GM19025 (cell line): ENCODE data around the gene PAFAH1B2.
A peak's percentile ranks its signal among the peaks of the same experiment; 100 is the strongest.

Source experiments
- ATAC-seq: cut with Tn5 transposase; IDR thresholded peaks from one replicate; pipeline ENCODE4 v1.9.1; 2021; ENCODE audit warnings: mild to moderate bottlenecking, low read depth, moderate library complexity; ENCODE audit not compliant: unreplicated experiment

Gene PAFAH1B2

DNA sequence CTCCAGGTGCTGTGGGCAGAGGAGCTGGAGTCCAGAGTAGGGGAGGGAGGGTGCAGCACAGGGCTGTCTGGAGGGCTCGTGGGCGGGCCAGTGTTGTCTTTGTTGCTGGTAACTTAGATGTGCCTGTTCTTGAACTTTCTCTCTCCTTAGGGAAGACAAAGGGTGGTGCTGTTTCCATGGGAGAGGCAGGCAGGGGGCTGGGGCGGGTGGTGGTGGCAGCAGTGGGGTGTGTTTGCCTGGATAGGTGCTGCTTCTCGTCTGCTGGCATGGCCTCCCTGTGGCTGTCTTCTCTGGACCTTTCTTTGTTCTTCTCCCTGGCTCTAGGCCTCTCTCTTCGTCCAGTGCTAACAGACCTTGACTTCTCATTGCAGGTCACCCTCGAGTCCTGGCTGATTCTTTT lies 42.9 kb downstream of the PAFAH1B2 start:
- no peak for ATAC-seq

DNA sequence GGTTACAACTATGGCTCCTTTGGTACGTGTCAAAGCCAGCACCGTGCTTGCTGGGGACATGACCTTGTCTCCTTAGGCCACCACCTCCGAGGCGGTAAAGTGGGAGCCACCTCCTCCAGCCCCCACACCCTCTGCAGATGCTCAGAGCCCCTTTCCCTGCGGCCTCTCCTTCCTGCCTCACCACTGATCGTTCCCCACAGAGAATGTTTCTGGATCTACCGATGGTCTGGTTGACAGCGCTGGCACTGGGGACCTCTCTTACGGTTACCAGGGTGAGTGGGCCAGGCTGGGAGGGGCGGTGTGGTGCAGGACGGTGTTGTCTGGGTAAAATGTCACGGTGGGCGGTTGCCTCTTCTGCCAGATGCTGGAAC lies 43.3 kb downstream of the PAFAH1B2 start:
- ATAC-seq = no peak

GRCh38 chr11:117187799-117188481 lies 43.9 kb downstream of the PAFAH1B2 start:
- ATAC-seq = no peak

DNA sequence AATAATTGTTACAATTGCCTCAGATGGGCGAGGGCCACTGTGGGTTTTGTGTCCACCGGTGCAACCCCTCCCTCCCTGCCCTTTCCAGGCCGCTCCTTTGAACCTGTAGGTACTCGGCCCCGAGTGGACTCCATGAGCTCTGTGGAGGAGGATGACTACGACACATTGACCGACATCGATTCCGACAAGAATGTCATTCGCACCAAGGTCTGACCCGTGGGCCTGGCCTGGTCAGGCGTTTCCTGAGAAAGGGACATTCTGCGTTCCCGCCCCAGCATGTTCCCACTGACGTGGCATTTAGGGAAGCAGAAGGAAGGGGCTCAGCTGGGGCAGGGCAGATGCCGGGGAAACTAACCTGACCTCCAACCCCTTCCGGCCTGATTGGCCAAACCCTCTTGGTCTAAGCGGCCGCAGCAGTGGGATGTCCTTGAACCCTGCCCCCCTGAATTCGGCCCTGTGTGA lies 44.6 kb downstream of the PAFAH1B2 start:
- no peak for ATAC-seq

DNA sequence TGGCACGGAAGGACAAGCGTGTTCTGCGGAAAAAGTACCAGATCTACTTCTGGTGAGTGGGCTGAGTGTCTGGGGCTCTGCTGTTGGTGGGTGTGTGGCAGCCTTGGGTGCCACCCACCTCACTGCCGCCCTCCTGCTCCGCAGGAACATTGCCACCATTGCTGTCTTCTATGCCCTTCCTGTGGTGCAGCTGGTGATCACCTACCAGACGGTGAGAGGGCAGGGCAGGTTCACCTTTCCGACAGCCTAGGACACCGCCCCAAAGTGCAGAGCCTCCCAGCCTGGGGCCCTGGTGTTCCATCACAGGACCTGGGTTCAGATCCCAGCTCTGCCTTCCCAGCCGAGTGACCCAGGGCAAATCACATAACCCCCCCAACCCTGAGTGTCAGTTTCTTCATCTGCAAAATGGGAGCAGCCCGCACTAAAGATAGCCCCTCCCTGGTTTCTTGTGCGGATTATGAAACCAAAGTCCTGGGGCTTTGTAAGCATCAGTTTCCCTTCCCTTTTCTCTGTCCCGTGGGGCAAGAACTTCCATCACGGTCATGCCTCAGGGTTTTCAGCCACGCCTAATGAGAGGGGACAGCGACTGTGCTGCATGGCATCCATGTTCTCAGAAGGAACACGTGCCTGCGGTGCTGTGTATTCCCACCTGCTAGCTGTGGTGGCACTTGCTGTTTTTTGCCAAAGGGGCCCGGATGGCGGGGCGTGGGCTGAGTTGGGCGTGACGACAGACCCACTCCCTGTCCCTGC lies 45.3 kb downstream of the PAFAH1B2 start:
- peak; percentile 72 for ATAC-seq

GRCh38 chr11:117189941-117190544 lies 46.0 kb downstream of the PAFAH1B2 start:
- ATAC-seq = no peak

DNA sequence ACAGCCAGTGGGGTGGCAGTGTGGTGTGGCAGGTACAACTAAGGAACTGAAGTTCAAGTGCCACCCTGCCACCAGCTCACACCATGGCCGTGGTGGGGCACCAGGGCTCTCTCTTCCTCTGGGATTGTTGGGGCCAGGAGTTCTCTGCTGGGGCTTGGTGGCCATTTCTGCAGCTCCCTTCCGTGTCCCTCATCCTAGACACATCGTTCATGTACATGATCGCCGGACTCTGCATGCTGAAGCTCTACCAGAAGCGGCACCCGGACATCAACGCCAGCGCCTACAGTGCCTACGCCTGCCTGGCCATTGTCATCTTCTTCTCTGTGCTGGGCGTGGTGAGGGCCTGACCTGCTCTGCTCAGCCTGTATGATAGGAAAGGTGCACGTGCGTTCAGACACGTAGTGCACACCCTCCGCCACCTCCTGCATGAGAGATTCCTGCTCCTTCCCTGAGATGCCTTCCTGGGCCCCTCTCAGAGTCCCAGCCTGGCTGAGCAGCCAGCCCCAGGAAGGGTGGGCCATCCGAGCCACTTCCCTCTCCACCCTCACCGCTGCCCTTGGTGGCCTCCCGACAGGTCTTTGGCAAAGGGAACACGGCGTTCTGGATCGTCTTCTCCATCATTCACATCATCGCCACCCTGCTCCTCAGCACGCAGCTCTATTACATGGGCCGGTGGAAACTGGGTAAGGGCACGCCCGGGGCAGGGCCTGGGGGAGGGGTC lies 47.8 kb downstream of the PAFAH1B2 start:
- ATAC-seq = no peak

DNA sequence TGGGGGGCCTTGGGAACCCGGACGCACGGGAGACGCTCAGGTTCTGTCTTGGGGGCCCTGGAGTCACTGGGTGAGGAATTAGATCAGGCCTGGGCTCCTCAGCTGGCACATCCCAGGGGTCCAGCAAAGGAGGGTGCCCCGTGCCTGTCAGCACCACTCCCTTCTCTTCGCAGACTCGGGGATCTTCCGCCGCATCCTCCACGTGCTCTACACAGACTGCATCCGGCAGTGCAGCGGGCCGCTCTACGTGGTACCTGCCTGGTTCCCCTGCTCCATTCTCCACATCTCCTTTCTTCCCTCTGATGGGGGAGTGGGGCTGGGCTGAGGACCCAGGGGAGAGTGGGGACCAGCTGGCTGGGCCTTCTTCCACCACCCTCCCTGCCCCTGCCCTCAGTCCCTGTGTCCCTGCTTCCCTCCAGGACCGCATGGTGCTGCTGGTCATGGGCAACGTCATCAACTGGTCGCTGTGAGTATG lies 48.4 kb downstream of the PAFAH1B2 start:
- ATAC-seq = no peak

- no peak for ATAC-seq
These were observed 49.3 kb downstream of the PAFAH1B2 start for GRCh38 chr11:117193130-117194020.

- ATAC-seq = no peak
These were observed 50.2 kb downstream of the PAFAH1B2 start for GRCh38 chr11:117194267-117194666.

GRCh38 chr11:117195258-117195657 lies 51.2 kb downstream of the PAFAH1B2 start:
- no peak for ATAC-seq

DNA sequence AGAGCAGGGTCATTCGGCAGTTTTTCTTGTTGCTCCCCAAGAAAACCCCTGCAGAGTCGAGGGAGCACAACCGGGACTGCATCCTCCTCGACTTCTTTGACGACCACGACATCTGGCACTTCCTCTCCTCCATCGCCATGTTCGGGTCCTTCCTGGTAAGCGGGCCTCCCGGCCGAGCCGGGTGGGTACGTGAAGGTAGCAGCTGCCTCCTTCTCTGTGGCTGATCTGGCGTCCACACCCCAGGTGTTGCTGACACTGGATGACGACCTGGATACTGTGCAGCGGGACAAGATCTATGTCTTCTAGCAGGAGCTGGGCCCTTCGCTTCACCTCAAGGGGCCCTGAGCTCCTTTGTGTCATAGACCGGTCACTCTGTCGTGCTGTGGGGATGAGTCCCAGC lies 51.7 kb downstream of the PAFAH1B2 start:
- ATAC-seq = no peak

DNA sequence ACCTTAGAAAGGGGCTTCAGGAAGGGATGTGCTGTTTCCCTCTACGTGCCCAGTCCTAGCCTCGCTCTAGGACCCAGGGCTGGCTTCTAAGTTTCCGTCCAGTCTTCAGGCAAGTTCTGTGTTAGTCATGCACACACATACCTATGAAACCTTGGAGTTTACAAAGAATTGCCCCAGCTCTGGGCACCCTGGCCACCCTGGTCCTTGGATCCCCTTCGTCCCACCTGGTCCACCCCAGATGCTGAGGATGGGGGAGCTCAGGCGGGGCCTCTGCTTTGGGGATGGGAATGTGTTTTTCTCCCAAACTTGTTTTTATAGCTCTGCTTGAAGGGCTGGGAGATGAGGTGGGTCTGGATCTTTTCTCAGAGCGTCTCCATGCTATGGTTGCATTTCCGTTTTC lies 52.9 kb downstream of the PAFAH1B2 start:
- no peak for ATAC-seq

DNA sequence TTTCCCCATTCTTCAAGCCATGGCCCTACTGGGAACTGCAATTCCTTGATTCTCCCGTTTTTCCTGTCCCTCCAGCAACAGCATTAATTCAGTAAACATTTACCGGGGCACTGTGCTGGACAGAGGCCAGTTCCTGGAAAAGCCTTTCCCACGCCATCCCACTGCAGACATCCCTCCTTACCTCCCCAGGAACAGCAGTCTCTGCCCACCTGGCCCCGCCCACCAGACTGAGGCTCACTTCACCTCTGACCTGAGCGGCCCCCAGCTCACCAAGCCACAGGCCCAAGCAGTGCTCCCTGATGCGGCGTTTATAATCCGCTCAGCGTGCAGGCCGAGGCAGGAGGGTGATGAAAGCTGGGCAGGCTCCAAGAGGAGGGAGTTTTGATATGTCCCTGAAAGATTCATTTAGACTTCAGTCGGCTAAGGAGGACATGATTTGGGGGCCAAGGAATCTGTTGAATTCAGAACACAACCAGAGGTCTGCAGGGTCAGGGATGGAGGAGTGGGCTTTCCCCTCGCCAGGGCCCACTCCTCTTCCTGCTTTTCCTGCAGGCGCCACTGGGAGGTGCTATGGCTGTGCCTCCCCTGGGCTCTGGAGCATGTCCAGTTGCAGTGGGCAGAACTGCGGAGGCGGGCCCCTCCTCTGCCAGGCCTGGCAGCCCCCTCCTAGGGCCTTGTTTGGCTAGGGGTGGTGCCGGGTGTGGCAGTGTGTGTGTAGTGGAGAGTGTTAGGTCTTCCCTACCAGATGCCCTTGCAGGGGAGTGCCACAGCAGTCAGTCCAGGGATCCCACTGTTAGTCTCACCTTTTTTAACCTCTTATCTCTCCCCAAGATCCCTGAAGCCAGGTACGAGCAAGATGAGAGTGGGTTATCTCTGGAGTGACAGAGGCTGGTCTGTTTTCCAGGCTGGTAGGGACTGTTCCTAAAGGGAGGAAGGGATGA lies 53.7 kb downstream of the PAFAH1B2 start:
- ATAC-seq = no peak

- ATAC-seq = no peak
These were observed 54.5 kb downstream of the PAFAH1B2 start for GRCh38 chr11:117198613-117199012.

DNA sequence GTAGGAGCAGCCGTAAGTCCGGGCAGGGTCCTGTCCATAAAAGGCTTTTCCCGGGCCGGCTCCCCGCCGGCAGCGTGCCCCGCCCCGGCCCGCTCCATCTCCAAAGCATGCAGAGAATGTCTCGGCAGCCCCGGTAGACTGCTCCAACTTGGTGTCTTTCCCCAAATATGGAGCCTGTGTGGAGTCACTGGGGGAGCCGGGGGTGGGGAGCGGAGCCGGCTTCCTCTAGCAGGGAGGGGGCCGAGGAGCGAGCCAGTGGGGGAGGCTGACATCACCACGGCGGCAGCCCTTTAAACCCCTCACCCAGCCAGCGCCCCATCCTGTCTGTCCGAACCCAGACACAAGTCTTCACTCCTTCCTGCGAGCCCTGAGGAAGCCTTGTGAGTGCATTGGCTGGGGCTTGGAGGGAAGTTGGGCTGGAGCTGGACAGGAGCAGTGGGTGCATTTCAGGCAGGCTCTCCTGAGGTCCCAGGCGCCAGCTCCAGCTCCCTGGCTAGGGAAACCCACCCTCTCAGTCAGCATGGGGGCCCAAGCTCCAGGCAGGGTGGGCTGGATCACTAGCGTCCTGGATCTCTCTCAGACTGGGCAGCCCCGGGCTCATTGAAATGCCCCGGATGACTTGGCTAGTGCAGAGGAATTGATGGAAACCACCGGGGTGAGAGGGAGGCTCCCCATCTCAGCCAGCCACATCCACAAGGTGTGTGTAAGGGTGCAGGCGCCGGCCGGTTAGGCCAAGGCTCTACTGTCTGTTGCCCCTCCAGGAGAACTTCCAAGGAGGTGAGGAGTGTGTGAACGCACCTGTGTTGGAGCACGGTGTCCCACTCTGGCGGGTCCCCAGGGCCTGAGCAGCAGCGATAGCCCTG lies 55.2 kb downstream of the PAFAH1B2 start, which contains the start of gene TAGLN:
TSS of gene TAGLN (plus strand) at position 318 of the 863 bp plus-strand sequence. CDS start 3,644 bp downstream, outside the sequence.
- no peak for ATAC-seq

- no peak for ATAC-seq
These were observed 56.1 kb downstream of the PAFAH1B2 start for GRCh38 chr11:117199916-117200812.
